Glomerular visceral epithelial cell (primary cell): ENCODE data around the gene CHMP1A.

ENCODE experiments used
- DNase-seq: peaks from one replicate; pipeline ENCODE4 v3.0.0-alpha.2; 2016; ENCODE audit errors: extremely low spot score

CHMP1A gene

GRCh38 chr16:89624777-89625761 is 32.4 kb downstream of the CHMP1A start:
- DNase-seq, result no peak

GRCh38 chr16:89623511-89624261 is 33.8 kb downstream of the CHMP1A start:
- DNase-seq, result peak; percentile 31

- no peak for DNase-seq
Observed at GRCh38 chr16:89621698-89622409, 35.7 kb downstream of the CHMP1A start.

GRCh38 chr16:89621136-89621697 is 36.3 kb downstream of the CHMP1A start:
- no peak for DNase-seq

GRCh38 chr16:89620406-89620841 is 37.1 kb downstream of the CHMP1A start:
- no peak for DNase-seq

- no peak for DNase-seq
Observed at GRCh38 chr16:89619840-89620239, 37.7 kb downstream of the CHMP1A start.

GRCh38 chr16:89618109-89618998 is 39.2 kb downstream of the CHMP1A start:
- DNase-seq, result peak; percentile 66

GRCh38 chr16:89617036-89617435 is 40.5 kb downstream of the CHMP1A start:
- DNase-seq, result no peak

- DNase-seq, result no peak
Observed at GRCh38 chr16:89616623-89617022, 40.9 kb downstream of the CHMP1A start.

GRCh38 chr16:89615596-89616090 is 41.9 kb downstream of the CHMP1A start:
- no peak for DNase-seq

GRCh38 chr16:89615176-89615575 is 42.3 kb downstream of the CHMP1A start:
- no peak for DNase-seq

- DNase-seq, result no peak
Observed at GRCh38 chr16:89613954-89614459, 43.5 kb downstream of the CHMP1A start.

GRCh38 chr16:89613231-89613953 is 44.1 kb downstream of the CHMP1A start, which contains the start of gene DPEP1:
Gene DPEP1 (plus strand): TSS chr16:89613642. CDS start chr16:89630411, 16,769 bp downstream.
- peak; percentile 48 for DNase-seq

- no peak for DNase-seq
Observed at GRCh38 chr16:89612415-89613166, 44.9 kb downstream of the CHMP1A start.

- no peak for DNase-seq
Observed at GRCh38 chr16:89610108-89610453, 47.4 kb downstream of the CHMP1A start.

- no peak for DNase-seq
Observed at GRCh38 chr16:89607937-89608740, 49.4 kb downstream of the CHMP1A start.

- DNase-seq, result no peak
Observed at GRCh38 chr16:89607453-89607852, 50.1 kb downstream of the CHMP1A start.

GRCh38 chr16:89606006-89606405 is 51.5 kb downstream of the CHMP1A start:
- no peak for DNase-seq
